Subcutaneous adipose tissue (tissue), 4 donors: ENCODE measurements around the gene ALS2CL. TPM values are rescaled to one million over a fixed set of nuclear protein-coding genes. Genes with fewer than 3 reads are reported as not detected.

Source experiments
- CTCF ChIP-seq: fragments of 450-650 bp; IDR thresholded peaks from one replicate; pipeline ENCODE4 v1.5.1; 2016; ENCODE audit warnings: low read depth, mild to moderate bottlenecking, control low read depth, antibody characterized with exemption, moderate library complexity
- total RNA-seq, 4 donors: library from RNA; depleted of rRNA; stranded (reverse); fragments of >200 nt; gene quantifications; one replicate each; pipeline ENCODE4 v1.1.0, GENCODE V29; 2016

Gene ALS2CL
- total RNA-seq, 4 donors from 2014 or later = 4.4 to 30.3 (median 7.8) TPM

GRCh38 chr3:46695962-46696894 lies 2.7 kb upstream of the ALS2CL start:
- TF ChIP-seq CTCF = no peak

GRCh38 chr3:46695177-46695961 lies 1.9 kb upstream of the ALS2CL start:
- no peak for TF ChIP-seq CTCF

DNA sequence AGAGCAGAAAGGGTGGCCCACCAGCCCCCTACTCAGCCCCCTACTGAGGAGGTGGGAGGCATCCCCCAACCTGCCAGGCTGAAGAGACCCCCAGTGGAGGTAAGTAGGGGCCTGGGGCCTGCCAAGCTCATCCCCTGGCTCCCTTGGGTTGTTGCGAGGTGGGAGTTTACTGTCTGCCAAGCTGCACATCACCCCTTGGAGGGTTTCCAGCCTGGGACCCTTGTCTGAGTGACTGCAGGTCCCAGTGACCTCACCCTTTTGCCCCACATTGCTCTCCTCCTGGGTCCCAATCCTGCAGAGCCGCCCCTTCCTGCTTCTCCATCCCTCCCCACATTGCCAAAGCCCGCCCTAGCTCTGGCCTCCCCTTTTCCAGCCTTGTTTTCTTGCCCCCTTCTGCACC lies 1.0 kb upstream of the ALS2CL start:
- TF ChIP-seq CTCF = no peak

- no peak for TF ChIP-seq CTCF
Observed at GRCh38 chr3:46693892-46694226, 380 bp upstream of the ALS2CL start.

- TF ChIP-seq CTCF = no peak
Observed at GRCh38 chr3:46692566-46692990, 901 bp downstream of the ALS2CL start.

GRCh38 chr3:46690798-46691197 lies 2.7 kb downstream of the ALS2CL start:
- TF ChIP-seq CTCF = no peak

DNA sequence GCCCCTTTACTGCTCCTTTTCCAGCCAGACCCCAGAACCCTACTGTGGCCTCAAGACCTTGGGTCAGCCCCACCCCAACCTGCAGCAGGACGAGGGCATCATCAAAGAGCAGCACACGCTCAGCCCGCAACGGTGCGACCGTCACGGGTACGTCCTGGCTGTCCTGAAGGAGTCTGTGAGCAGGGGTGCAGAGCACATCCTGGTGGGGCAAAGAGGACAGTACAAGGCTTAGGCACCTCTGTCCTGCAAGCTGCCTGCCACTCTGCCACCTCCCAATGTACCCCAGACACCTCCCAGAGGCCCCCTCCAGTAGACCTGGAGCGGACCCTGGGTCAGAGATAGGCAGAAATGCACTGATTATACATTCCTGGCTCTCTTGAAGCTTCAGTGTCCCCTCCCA lies 8.0 kb downstream of the ALS2CL start:
- no peak for TF ChIP-seq CTCF
